Peyer's patch (tissue), 4 donors: ENCODE measurements around the gene CREB3L2.

ENCODE experiments used
- POLR2A ChIP-seq, 2 donors: fragments of 450-650 bp; IDR thresholded peaks; one replicate each; pipeline ENCODE4 v1.5.1; 2017; ENCODE audit warnings: antibody characterized with exemption in 2 of 2, mild to moderate bottlenecking in 2 of 2, moderate library complexity in 2 of 2
- TF ChIP-seq, protein P1 (sequence below), 6 experiments: fragments of 450-650 bp in 4 of 6; fragments of 200-600 bp in 2 of 6; sonication (generic) in 1 of 6; IDR thresholded peaks; one replicate each; pipeline ENCODE4 v1.5.1; 2017 to 2019; ENCODE audit warnings: antibody characterized with exemption in 6 of 6, mild to moderate bottlenecking in 3 of 6, moderate library complexity in 1 of 6

DNA sequence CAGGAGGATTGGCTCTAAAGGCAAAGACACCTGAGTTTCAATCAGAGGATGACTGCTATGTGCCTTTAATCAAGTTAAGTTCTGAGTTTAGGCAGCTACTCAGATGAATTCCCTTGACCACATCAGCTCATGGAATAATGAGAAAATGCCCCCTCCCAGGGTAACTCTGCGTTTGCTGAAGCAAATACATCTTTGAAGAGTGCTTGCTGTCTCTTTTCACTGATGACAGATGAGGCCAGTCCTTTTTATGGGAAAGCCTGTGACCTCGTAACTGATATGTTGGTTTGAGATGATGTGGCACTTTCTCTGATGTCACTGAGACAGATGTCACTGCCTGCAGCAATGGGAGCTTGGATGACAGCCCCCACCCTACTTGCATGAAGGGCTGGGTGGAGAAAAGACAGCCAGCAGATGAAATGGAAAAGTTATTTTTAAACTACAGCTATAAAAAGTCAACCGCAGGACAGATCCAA lies 111.4 kb downstream of the CREB3L2 start:
- TF ChIP-seq, protein P1, sequence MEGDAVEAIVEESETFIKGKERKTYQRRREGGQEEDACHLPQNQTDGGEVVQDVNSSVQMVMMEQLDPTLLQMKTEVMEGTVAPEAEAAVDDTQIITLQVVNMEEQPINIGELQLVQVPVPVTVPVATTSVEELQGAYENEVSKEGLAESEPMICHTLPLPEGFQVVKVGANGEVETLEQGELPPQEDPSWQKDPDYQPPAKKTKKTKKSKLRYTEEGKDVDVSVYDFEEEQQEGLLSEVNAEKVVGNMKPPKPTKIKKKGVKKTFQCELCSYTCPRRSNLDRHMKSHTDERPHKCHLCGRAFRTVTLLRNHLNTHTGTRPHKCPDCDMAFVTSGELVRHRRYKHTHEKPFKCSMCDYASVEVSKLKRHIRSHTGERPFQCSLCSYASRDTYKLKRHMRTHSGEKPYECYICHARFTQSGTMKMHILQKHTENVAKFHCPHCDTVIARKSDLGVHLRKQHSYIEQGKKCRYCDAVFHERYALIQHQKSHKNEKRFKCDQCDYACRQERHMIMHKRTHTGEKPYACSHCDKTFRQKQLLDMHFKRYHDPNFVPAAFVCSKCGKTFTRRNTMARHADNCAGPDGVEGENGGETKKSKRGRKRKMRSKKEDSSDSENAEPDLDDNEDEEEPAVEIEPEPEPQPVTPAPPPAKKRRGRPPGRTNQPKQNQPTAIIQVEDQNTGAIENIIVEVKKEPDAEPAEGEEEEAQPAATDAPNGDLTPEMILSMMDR (IDR thresholded peaks at IDR 0.05): no peak
- no peak for TF ChIP-seq POLR2A (IDR thresholded peaks at IDR 0.05)
